AG04449 (cell line): Measurements from ENCODE around the gene BRIP1.

Experiments used
- CTCF ChIA-PET: fragments of 350-600 bp; formaldehyde crosslinking; extraction: SDS; loops from one replicate; lab custom pipeline; 2021; ENCODE audit warnings: antibody characterized with exemption; lab: Yijun Ruan, JAX
- POLR2A ChIA-PET: fragments of 400-600, 350-600 bp; formaldehyde crosslinking; extraction: SDS; loops from one replicate; lab custom pipeline; 2020; ENCODE audit warnings: antibody characterized with exemption, inconsistent platforms; lab: Yijun Ruan, JAX
- DNase-seq: peaks from one replicate; pipeline ENCODE4 v3.0.0-alpha.2; 2010; ENCODE audit warnings: low read depth, low spot score
- H3K4me3 ChIP-seq: 2 replicates; pipeline ENCODE4 v1.5.1; 2011; ENCODE audit warnings: low read depth, mild to moderate bottlenecking, control low read depth, low read length
- CTCF ChIP-seq: IDR thresholded peaks from one replicate; pipeline ENCODE4 v1.5.1; 2011; ENCODE audit warnings: mild to moderate bottlenecking, moderate library complexity, low read length, control low read depth, inconsistent platforms; ENCODE audit not compliant: insufficient read depth; ENCODE audit errors: missing control alignments

Gene BRIP1

GRCh38 chr17:61744804-61745203 is 118.5 kb downstream of the BRIP1 start:
- no peak for TF ChIP-seq CTCF
- DNase-seq, result no peak
- POLR2A ChIA-PET, result no interaction called here
- H3K4me3 ChIP-seq, result no peak overlapping the region
- CTCF ChIA-PET, result interaction anchor here (1.4 kb wide), 1 partner anchor 15 kb away, joined by 3 read pairs; no protein-coding TSS in a partner anchor

- POLR2A ChIA-PET, result no interaction called here
- no peak overlapping the region for H3K4me3 ChIP-seq
- CTCF ChIA-PET, result interaction anchor here (1.4 kb wide), 1 partner anchor 14 kb away, joined by 3 read pairs; no protein-coding TSS in a partner anchor
- no peak for DNase-seq
- no peak for TF ChIP-seq CTCF
Measured at GRCh38 chr17:61744252-61744651, 119.1 kb downstream of the BRIP1 start.

DNA sequence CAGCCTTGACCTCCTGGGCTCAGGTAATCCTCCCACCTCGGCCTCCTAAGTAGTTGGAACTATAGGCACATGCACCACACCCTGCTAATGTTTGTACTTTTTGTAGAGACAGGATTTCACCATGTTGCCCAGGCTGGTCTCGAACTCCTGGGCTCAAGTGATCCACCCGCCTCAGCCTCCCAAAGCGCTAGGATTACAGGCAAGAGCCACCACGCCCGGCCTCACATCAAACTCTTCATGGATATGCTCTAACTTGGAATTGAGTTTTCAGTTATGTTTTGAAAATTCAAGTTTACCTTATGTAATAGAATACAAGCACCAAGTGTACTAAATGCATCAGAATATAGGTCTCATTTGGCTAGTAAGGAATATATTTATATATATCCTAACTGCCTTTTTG is 119.6 kb downstream of the BRIP1 start:
- no peak for DNase-seq
- TF ChIP-seq CTCF, result no peak
- no peak overlapping the region for H3K4me3 ChIP-seq
- ChIA-PET POLR2A (no interaction called here), CTCF (no interaction called here)

GRCh38 chr17:61739002-61739401 is 124.3 kb downstream of the BRIP1 start:
- ChIA-PET POLR2A (no interaction called here), CTCF (no interaction called here)
- no peak overlapping the region for H3K4me3 ChIP-seq
- no peak for DNase-seq
- no peak for TF ChIP-seq CTCF

DNA sequence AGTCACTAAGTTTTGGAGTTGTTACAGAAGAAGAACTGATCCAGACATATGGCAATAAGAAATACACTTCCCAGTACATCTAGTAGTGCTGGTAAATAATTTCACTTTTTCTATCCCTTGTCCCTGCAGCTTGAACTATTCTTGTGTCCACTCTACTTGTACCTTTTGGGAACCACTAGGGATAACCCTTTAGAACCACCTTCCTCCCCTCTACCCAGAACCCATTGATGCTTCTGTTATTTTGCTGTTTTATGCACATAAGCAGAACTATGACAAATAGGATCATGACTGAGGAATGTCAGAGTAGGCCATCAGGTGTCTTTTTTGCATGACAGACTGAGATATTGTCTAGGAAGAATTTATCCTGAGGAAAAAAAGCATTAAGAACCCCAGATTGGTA is 125.1 kb downstream of the BRIP1 start:
- no peak overlapping the region for H3K4me3 ChIP-seq
- ChIA-PET POLR2A (no interaction called here), CTCF (no interaction called here)
- TF ChIP-seq CTCF, result no peak
- DNase-seq, result no peak

- CTCF ChIA-PET, result no interaction called here
- no peak overlapping the region for H3K4me3 ChIP-seq
- POLR2A ChIA-PET, result no interaction called here
- no peak for TF ChIP-seq CTCF
- DNase-seq, result no peak
Measured at GRCh38 chr17:61737820-61738219, 125.5 kb downstream of the BRIP1 start.

GRCh38 chr17:61736438-61736837 is 126.9 kb downstream of the BRIP1 start:
- CTCF ChIA-PET, result no interaction called here
- H3K4me3 ChIP-seq, result no peak overlapping the region
- no peak for TF ChIP-seq CTCF
- DNase-seq, result no peak
- POLR2A ChIA-PET, result no interaction called here
